Measurements from ENCODE around the gene LOXL1. TPM values are rescaled to one million over a fixed set of nuclear protein-coding genes. Genes with fewer than 3 reads are reported as not detected.
A peak's percentile ranks its signal among the peaks of the same experiment; 100 is the strongest.
"Not testable (repeated sequence)": the region's sequence is repeated elsewhere in the genome, so short reads cannot be mapped to it uniquely, and the experiment has no call there.

The LOXL1 gene
- total RNA-seq, 1 experiment from 2014 or later, result 67.5 TPM

- peak; percentile 96 for DNase-seq (ENCODE audit: low read depth)
Observed at GRCh38 chr15:73950831-73951561, 24.7 kb downstream of the LOXL1 start.

- DNase-seq (ENCODE audit: low read depth), result no peak
Observed at GRCh38 chr15:73951601-73952000, 25.3 kb downstream of the LOXL1 start.

DNA sequence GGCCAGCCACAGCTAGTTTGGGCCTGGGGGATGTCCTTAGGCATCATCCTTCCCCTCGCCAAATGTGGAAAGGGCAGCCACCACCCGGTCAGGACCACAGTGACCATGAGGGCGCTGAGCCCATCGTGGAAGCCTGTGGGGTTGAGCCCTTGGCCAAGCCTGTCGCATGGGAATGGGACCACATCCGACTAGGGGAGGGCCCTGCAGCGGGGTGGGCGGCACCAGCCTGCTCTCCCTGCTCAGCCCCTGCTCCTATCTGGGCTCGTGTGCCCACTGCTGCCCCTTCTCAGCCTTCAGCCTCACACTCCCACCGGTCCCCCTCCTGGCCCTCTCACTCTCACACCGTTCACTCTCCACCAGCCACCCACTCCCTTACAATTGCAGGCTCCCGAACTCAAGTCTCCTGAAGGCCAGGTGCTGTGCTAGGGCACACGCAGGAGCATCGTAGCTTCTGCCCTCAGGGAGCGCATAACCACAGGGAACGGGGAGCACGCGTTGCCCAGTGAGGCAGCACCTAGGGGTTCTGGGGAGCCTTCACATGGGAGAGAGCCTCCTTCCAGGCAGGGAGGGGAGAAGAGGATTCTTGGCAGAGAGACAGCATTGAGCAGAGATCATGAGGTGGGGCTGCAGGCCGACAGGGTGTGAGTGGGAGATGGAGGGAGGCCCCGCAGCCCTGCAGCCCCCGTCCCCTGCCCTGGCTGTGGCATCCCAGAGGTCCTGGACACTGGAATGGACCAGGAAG, 26.1 kb downstream of the LOXL1 start:
- DNase-seq (ENCODE audit: low read depth), result no peak

GRCh38 chr15:73952913-73953750, 26.9 kb downstream of the LOXL1 start:
- DNase-seq (ENCODE audit: low read depth), result no peak

DNA sequence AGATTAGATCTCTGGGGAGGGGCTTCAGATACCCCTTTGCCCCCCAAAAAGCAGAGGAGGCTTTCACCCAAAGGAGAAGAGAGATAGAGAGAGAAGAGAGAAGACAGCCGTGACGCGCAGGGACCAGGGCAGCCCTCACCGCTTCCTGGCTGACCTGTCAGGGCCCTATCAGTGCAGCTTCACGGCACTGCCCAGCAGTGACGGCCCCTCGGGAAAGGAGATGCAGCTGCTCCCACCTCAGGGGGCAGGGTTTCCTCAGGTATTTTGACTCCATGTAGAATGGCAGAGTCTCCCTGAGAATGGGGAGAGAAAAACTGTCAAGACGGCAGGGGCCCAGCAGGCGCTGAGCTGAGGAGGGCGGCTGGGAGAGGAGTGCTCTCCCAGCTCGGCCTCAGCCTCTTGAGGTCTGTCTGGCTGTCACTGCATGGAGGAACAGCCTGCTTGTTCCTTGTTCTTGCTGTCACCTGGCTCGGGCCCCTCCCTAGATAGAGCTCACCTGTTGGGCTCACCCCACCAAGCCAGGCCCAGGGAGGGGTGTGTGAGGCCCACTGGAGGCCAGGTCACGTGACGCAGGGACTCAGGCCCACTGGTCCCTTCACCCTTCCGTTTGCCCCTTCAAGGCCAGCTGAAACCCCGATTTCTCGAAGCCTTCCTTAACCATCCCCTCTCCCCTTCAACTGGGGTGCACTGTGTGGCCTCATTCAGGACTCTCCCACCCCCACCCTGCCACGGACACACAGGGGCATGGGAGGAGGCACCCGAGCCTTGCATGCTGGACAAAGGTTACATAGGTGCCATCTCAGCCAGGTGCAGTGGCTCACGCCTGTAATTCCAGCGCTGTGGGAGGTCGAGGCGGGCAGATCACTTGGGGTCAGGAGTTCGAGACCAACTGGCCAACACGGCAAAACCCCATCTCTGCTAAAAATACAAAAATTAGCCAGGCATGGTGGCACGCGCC, 28.2 kb downstream of the LOXL1 start:
- no peak for DNase-seq (ENCODE audit: low read depth)

DNA sequence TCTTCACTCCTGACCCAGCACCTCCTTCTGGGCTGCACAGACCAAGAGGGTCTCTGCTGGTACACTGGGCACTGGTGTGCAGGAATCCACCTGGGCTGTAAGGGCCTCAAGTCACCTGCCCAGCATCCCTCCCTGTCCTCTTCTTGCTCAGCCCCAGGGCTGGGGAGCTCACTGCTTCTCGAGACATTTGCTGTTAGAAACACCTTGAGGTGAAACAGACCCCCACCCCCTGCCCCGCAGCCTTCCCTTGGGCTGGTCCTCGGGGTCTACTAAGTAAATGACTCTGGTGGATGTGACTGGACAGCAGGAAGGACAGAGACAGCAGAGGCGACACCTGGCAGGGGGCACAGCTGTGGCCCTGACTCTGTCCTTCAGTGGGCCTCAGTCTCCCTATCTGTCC, 29.1 kb downstream of the LOXL1 start:
- no peak for DNase-seq (ENCODE audit: low read depth)

GRCh38 chr15:73955861-73956742, 29.8 kb downstream of the LOXL1 start:
- DNase-seq (ENCODE audit: low read depth), result no peak

GRCh38 chr15:73956743-73957135, 30.5 kb downstream of the LOXL1 start:
- DNase-seq (ENCODE audit: low read depth), result peak; percentile 100

DNA sequence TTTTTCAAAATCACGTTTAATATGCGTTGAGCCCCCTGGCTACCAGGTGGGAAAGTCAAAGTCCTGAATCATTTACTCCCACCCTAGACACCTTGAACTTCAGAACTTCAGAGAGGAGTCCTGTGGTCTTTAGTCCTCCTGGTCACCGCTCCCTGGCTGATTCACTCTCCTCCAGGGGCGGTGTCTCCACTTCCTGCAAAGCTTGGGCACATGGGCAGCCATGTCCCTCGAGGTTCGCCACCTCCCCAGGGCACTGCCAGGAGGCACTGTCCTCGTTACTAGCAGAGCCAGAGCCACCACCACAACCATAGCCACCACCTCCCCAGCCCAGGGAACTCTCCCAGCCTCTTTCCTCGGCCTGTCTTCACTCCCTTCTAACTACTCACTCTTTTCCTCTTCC, 31.0 kb downstream of the LOXL1 start:
- DNase-seq (ENCODE audit: low read depth), result peak; percentile 73

DNA sequence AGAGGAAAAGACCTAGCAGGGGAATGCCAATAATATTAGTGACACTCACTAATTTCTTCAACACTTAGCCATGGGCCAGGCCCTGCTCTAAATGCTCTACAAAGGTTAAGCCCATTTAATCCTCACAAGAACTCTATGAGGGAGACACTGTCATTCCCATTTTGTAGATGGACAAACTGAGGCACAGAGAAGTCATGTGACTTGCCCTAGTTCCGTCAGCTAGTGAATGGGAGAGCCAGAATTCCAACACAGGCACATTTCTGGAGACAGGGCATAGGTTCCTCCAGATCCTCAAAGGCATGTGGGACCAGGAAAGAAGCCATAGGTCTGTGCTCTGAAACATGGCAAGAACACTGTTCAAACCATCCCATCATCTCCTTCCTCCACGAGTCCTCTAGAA, 31.5 kb downstream of the LOXL1 start:
- DNase-seq (ENCODE audit: low read depth), result no peak

GRCh38 chr15:73959012-73959581, 32.8 kb downstream of the LOXL1 start:
- DNase-seq (ENCODE audit: low read depth), result peak; percentile 93

DNA sequence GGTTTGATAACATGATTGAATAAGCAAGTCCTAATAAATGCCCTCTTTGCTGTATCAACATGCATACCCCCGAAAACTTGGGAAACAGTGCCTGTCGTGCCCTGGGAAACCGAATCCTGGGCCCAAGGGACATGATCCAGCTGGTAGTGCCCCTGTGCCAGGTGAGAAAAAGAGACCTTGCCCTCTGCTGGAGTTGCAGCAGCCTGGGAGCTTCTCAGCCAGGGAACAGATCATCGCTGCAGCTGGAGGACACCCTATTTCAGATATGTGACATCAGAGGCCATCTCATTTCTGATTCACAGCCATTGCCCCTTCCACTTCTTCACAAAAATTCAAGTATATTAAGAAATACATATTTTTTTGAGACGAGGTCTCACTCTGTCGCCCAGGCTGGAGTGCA, 33.5 kb downstream of the LOXL1 start:
- DNase-seq (ENCODE audit: low read depth), result no peak

- DNase-seq (ENCODE audit: low read depth), result not testable (repeated sequence)
Observed at GRCh38 chr15:73960472-73961070, 34.3 kb downstream of the LOXL1 start.

- DNase-seq (ENCODE audit: low read depth), result no peak
Observed at GRCh38 chr15:73962433-73962832, 36.2 kb downstream of the LOXL1 start.

DNA sequence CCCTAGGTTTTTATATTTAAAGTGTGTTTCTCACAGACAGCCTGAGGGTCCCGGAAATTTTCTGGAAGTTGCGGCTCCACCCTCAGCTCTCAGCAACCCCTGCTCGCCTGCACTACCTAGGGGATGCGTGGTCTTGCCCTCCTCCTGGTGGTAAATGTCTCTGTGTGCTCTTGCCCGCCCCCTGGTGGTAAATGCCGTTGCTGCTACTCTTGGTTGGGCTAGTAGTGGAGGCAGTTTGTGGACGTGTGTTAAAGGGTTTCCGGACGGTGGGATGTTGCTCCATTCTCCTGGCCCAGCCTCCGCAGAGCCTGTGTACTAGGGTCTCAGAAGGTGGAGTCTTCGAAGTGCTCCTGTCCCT, 38.5 kb downstream of the LOXL1 start:
- DNase-seq (ENCODE audit: low read depth), result peak; percentile 77

DNA sequence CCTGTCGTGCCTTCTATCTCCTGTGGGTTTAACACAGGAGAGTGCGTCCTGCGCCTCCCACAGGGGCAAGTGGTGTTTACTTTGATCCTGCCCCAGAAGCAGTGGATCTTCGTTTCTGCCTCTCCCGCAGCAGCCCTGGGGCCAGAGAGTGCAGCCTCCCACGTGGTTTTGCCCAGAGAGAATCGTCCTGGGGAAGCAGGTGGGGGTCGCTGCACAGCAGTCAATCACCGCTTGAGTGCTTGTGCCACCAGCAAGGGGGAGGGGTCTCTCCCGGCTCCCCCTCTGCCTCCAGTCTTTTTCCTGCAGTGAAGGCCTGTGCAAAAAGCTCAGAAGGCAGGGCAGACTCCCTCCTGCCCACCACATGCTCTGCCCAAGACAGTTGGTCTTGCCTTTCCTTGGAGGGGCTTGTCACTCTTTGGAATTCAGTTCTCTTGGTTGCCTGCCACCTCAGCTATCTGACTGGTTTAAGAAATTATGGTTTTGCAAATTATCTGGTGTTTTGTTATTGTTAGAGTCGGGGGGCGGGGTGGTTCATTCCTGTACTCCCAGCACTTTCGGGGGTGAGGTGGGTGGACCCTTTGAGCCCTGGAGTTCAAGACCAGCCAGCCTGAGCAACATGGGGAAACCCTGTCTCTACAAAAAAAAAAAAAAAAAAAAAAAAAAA, 39.0 kb downstream of the LOXL1 start:
- DNase-seq (ENCODE audit: low read depth), result no peak

DNA sequence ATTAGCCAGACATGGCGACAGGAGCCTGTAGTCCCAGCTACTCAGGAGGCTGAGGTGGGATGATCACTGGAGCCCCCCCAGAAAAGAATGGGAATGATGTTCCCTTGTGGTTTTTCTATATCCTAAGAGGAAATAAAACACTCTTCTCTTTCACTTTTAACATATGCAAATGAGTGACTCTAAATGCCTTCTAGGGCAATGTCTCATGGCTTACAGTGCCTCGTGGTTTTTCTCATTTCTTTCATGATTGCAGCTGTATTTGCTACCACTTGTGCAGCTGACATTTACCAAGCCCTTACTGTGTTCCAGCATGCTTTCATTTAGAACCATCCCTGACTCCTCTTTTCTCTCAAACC, 39.5 kb downstream of the LOXL1 start:
- peak; percentile 70 for DNase-seq (ENCODE audit: low read depth)

DNA sequence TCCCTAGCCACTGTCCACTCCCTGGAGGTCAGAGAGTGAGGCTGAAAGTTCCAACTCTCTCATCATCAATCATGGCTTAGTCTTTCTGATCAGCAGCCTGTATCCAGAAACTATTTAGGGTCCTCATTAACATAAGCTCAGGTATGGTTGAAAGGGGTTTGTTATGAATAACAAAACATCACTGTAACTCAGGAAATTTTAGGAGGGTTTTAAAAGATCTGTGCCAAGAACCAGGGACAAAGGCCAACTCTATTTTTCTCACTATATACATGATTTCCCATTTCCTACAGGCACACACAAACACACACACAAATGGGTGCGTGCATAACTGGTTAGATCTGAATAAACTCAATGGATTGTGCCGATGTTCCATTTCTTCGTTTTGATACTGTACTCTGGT, 42.2 kb downstream of the LOXL1 start:
- DNase-seq (ENCODE audit: low read depth), result no peak
